DMS153 (cell line): ENCODE data around the gene ASPDH.
"Not testable (repeated sequence)": the region's sequence is repeated elsewhere in the genome, so short reads cannot be mapped to it uniquely, and the experiment has no call there.

ENCODE experiments used
- DNase-seq: peaks from one replicate; lab custom pipeline; 2025; lab: John Stamatoyannopoulos, UW

Gene ASPDH

DNA sequence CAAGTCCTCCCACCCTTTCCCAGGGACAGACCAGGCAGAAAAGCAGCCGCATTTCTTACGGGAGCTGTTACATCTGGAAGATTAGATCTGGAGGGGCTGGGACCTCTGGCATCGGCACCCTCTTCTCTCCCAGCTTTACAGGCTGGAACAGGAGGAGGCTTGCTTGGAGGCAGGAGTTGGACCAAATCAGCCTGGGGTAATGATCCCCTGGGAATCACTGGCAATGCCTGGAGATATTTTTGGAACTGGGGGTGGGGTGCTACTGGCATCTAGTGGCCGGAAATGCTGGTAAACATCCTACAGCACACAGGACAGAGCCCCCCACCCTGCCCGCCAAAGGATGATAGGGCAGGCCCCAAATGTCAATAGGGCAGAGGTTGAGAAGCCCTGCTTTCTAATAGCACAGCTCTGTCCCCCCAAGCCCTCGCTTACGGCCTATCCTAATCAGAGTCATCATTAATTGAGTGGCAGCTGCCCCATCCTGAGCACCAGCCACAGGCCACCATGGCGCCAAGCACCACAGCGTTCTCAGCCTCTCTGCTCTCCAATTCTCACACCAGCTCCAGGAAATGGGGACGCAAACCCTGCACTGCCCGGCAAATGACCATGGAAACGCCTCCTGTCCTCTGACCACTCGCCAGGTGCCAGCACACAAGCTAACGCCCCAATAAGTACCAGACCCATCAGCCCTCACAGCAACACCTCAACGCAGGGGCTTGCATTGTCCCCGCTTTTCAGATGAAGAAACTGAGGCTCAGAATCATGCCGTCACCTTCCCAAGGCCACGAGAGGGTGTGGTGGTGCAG, 33.9 kb upstream of the ASPDH start:
- no peak for DNase-seq

DNA sequence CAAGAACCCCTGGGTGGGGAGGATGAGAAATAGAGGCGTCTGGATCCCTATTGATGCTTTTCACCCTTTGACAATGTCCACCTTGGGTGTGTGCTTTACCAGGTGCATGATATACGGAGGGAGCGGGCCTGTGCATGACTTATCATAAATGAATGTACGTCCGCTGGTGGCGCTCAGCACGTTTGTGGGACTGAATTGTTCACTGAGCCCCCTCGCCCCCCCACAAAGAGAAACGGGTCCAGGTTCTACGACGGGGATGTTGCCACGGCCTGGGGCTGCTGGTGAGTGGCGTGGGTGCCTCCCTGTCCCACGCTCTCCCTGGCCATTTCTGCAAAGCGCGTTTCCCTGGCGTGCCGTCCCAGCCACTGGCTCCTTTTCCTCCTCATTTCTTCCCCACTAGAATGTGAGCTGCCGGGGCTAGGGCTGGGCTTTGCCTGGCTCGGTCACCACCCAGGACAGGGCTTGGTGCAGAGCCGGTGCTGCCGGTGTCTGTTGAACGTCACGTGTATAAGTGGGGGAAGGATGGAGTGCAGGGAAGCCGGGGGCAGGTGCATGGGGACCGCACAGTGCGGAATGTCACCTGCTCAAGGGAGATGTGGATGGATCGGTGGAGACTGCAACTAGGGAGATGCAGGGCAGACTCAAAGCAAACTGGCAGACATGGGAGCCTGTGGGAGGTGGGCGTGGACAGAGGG, 33.0 kb upstream of the ASPDH start:
- DNase-seq, result no peak

DNA sequence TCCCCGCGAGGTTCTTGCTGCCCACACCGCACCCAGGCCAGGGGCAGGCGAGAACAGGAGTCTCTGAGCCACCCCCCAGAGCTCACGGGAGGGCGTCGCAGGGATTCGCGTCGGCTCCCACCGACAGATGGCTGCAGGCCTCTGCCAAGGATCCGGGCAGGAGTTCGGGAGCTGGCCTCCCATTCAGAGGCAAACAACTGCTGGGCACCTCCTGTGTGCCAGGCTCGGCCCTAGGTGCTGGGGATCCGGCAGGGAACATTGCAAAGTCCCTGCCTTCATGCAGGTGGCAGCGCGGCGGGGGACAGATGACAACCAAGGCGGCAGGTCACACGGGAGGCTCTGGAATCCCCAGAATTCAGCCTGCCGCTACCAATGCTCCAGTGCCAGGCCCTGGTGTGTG, 29.2 kb upstream of the ASPDH start:
- DNase-seq, result no peak

DNA sequence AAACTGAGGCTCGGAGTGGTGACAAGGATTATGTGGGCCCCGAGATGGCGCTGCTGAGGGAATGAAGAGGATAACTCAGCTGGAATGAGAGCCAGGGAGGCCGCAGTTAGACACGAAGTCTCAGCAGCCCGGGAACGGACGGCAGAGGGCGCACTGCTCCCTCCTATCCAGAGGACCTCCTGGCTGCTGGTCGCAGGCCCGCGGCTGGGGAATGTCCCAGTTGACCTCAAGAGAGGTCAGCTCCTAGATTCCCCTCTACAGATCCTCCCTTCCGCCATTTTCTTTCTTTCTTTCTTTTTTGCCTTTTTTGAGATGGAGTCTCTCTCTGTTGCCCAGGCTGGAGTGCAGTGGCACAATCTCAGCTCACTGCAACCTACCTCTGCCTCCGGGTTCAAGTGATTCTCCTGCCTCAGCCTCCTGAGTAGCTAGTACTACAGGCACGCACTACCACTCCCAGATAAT, 24.1 kb upstream of the ASPDH start:
- peak; percentile 35 for DNase-seq

DNA sequence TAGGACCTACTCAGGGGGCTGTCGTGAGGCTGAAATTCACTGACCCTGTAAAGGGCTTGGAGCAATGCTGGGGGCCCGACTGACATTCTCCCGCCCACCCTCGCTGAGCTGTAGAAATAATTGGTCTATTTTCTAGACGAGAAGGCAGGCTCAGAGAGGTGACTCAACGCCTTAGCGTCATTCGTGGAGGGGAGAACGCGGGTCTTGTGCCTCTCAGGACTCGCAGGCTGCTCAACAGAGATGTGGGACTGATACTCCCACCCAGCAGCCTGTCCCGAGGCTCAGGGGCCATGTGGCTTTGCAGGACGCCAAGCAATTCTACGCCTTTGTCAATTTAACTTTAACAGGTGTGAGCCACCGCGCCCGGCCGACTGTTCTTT, 23.6 kb upstream of the ASPDH start:
- DNase-seq, result no peak

DNA sequence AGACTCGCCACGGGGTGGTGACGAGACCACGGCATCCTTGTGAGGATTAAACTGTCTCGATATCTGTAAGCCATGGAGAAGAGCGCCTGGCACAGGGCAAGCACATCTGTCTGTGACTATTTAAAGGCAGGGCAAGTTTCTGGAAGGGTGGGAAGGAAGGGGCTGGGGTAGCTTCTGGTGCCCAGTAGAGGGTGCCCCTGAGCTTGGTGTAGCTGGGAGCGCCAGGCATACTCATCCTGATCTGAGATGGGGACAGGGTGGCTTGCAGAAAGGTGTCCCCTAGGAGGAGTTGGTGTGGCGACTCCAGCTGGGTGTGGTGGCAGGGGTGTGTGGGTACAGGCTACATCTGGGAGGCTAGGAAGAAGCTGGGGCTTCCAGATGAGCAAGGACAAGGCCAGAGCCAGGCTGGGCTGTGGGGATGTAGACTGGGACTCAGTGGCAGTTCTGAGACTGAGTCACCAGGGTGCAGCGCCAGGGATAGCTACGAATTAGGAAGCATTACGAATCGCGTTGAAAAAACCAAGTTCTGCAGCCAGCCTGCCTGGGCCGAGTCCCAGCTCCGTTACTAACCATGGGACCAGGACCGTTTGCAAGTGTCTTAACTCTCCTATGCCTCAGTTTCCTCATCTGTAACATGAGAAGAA, 23.1 kb upstream of the ASPDH start:
- DNase-seq, result no peak

GRCh38 chr19:50535672-50536187, 22.0 kb upstream of the ASPDH start:
- DNase-seq, result no peak

- no peak for DNase-seq
These were observed 20.8 kb upstream of the ASPDH start for GRCh38 chr19:50534478-50534877.

GRCh38 chr19:50532952-50533351, 19.2 kb upstream of the ASPDH start:
- no peak for DNase-seq

DNA sequence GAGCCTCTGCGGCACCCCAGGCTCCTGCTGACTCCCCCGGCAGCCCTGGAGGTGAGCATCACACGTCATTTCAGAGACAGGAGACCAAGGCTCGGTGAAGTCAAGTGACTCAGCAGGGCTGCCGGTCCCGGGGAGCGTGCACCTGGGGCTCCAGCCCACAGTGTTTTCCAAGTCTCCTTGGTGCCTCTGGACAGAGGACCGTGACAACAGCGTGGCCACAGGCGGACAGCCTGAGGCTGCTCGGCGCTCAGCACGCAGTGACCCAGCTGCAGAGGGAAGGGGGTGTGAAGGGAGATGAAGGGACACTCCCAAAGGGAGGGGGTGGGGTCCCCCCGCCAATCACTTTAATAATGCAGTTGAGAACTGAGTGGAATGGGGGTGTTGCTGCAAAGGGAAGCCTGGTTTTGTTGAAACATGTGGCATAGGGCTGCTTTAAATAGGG, 17.5 kb upstream of the ASPDH start:
- no peak for DNase-seq

DNA sequence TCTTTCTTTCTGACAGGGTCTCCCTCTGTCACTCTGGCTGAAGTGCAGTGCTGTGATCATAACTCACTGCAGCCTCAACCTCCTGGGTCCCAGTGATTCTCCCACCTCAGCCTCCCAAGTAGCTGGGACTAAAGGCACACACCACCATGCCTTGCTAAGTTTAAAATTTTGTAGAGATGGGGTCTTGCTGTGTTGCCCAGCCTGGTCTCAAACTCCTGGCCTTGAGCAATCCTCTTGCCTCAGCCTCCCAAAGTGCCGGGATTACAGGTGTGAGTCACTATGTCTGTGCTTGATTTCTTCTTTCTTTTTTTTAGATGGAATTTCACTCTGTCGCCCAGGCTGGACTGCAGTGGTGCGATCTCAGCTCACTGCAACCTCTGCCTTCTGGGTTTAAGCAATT, 14.3 kb upstream of the ASPDH start:
- DNase-seq, result not testable (repeated sequence)

- no peak for DNase-seq
These were observed 9.2 kb upstream of the ASPDH start for GRCh38 chr19:50522881-50523280.

GRCh38 chr19:50520822-50521465, 7.2 kb upstream of the ASPDH start:
- DNase-seq, result no peak

DNA sequence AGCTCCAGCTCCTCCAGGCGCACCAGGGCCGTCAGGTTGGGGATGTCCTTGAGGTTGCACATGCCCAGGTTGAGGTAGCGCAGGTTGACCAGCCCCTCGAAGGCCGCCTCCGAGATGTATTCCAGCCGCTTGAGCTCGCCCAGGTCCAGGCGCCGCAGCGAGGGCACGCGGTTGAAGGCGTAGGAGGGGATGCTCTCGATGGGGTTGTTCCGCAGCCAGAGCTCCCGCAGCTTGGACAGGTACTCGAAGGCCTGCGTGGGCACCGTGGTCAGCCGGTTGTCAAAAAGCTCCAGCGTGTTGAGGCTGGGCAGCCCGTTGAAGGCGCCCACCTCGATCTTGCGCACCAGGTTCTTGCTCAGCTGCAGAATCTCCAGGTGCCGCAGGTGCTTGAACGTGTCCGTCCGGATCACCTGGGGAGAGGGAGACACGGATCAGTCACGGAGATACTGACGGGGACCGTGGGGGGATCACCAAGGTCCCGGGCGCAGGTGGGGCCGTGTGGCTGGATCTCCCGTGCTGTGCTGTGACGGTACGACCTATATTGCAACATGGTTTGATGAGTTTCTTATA, 5.4 kb upstream of the ASPDH start:
- no peak for DNase-seq

DNA sequence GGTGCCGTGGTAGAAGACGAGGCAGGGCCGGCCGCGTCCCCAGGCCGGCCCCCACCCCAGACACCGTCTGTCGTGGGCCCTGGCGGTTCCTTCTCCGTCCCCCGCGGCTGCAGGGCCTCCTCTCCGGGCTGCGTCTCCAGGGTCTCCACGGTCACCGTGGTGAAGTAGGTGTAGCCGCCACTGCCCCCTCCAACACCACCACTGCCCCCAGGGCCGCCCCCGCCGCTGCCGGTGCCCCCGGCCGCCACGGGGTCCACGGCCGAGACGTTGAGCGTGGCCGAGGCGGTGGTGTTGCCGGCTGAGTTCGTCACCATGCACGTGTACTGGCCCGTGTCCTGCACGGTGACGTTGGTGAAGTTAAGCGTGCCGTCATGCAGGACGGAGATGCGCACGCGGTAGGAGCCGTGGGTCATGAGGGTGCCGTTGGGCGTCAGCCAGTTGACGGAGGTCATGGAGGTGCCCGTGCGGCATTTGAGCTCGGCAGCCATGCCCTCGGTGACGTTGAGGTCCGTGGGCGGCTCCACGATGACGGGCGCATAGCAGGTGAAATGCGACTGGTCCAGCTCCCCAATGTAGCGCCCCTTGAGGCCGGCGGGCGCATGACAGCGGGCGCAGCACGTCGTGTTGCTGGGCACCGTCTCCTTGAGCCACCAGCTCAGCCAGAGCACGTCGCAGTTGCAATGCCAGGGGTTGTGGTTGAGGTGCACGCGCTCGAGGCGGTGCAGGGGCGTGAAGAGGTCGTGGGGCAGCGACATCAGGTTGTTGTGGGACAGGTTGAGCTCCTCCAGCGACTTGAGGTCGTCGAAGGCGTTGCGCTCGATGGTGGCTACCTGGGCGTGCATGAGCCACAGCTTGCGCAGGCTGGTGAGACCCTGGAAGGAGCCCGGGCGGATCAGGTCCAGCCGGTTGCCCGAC, 4.6 kb upstream of the ASPDH start:
- no peak for DNase-seq

GRCh38 chr19:50517704-50518075, 4.0 kb upstream of the ASPDH start:
- no peak for DNase-seq

DNA sequence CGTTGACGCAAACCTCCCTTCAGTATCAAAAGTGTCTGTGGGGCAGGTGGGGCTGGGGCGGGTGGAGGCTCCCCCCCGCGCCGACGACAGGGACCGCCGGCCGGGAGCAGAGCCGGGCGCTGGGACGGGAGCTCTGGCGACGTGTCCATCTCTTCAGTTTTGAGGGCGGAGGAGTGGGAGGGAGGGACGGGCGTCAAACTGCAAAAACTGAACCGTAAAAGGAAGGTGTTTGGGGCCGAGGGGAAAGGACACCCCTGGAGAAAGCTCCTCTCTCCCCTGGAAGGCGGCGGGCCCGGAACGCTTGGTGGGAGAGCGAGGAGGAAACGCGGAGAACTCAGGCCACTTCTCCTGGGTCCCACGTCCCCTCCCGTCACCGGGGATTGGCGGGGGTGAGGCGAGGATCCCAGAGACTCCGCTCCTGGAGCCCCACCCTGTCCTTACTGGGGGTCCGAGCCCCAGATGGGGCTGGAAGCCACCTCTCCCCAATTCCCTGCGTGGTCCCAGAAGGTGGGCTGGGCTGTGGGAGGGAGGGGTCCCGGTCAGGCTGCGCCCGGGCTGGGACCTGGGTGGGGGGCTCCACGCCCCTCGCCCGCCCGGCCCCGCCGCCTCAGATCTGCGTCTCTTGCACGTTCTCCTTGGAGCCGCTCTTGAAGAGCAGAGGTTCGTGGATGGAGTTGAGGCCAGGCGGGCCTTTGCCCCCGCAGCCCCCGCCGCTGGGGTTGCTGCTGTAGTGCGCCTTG, 3.4 kb upstream of the ASPDH start:
- DNase-seq, result no peak

GRCh38 chr19:50516456-50516855, 2.7 kb upstream of the ASPDH start:
- no peak for DNase-seq

- no peak for DNase-seq
These were observed 1.5 kb upstream of the ASPDH start for GRCh38 chr19:50515168-50515561.
